Testis (tissue), 3 donors: Measurements from ENCODE around the gene APCDD1L. TPM values are rescaled to one million over a fixed set of nuclear protein-coding genes. Genes with fewer than 3 reads are reported as not detected.

Experiments
- DNase-seq: peaks from one replicate; pipeline ENCODE4 v3.0.0-alpha.2; 2019
- H3K27ac ChIP-seq, 2 donors: fragments of 200-600 bp; sonication (generic); one replicate each; pipeline ENCODE4 v1.5.1; 2019
- H3K27me3 ChIP-seq: fragments of 200-600 bp; sonication (generic); one replicate; pipeline ENCODE4 v1.5.1; 2019
- H3K36me3 ChIP-seq: fragments of 200-600 bp; sonication (generic); one replicate; pipeline ENCODE4 v1.5.1; 2017; ENCODE audit warnings: low read depth; ENCODE audit errors: missing control alignments
- H3K4me1 ChIP-seq: fragments of 200-600 bp; sonication (generic); one replicate; pipeline ENCODE4 v1.5.1; 2019
- H3K4me3 ChIP-seq, 2 donors: fragments of 200-600 bp; sonication (generic); one replicate each; pipeline ENCODE4 v1.5.1; 2017 to 2019
- H3K9me3 ChIP-seq: fragments of 200-600 bp; sonication (generic); one replicate; pipeline ENCODE4 v1.5.1; 2017
- POLR2A ChIP-seq: fragments of 450-650 bp; IDR thresholded peaks from one replicate; pipeline ENCODE4 v1.6.1; 2017; ENCODE audit warnings: antibody characterized with exemption, mild to moderate bottlenecking, moderate library complexity
- WGBS, 2 donors: methylation state at CpG; one replicate each; pipeline ENCODE4 v1.1.5; 2018; 5-methylcytosine and 5-hydroxymethylcytosine counted together
- intact Hi-C: fragments of 100-400 bp; cut with DNase I; formaldehyde crosslinking; loops from one replicate; pipeline ENCODE4 v1.15.1; 2023; ENCODE audit warnings: low total_unique reads
- polyA plus RNA-seq: library from polyadenylated mRNA; stranded (reverse); fragments of 350-450 nt; fragmentation: Illumina TruSeq; extraction: RNeasy Lipid Tissue Mini Kit (QIAGEN cat#74804); gene quantifications from one replicate; pipeline ENCODE4 v1.2.3, GENCODE V29; 2014; ENCODE audit warnings: low read depth, low replicate concordance; ENCODE audit not compliant: insufficient read depth
- total RNA-seq, 2 donors: library from RNA; depleted of rRNA; stranded (reverse); fragments of >200 nt; gene quantifications; one replicate each; pipeline ENCODE4 v1.2.3, GENCODE V29; 2016
- TF ChIP-seq, protein P1 (sequence below), 3 experiments: fragments of 450-650 bp in 2 of 3; fragments of 200-600 bp in 1 of 3; sonication (generic) in 1 of 3; IDR thresholded peaks; one replicate each; pipeline ENCODE4 v1.5.1; 2016 to 2019; ENCODE audit warnings: antibody characterized with exemption in 3 of 3, mild to moderate bottlenecking in 2 of 3, moderate library complexity in 1 of 3

Gene APCDD1L
- total and polyA plus RNA-seq, 3 donors from 2014 or later, result 0.12 to 0.20 TPM; not detected in 1

DNA sequence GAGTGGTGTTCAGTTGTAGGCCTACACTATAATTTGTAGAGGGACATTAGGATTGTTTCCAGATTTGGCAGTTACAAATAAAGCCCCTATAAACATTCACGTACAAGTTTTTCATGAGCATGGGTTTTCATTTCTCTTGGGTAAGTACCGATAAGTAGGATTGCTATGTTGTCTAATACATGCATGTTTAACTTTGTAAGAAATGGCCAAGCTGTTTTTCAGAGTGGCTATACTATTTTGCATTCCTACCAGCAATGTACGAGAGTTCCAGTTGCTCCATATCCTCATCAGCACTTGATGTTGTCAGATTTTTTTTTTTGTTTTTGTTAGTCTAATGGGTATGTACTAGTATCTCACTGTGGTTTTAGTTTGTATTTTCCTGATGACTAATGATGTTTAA lies 11.2 kb upstream of the APCDD1L start:
- Histone ChIP-seq H3K27ac (no peak overlapping the region), H3K4me3 (no peak overlapping the region), H3K4me1 (no peaks in the 10 kb centered on the region), H3K27me3 (no peaks in the 10 kb centered on the region), H3K36me3 (no peaks in the 10 kb centered on the region), H3K9me3 (no peaks in the 10 kb centered on the region)
- DNase-seq, result no peak
- TF ChIP-seq, protein P1, sequence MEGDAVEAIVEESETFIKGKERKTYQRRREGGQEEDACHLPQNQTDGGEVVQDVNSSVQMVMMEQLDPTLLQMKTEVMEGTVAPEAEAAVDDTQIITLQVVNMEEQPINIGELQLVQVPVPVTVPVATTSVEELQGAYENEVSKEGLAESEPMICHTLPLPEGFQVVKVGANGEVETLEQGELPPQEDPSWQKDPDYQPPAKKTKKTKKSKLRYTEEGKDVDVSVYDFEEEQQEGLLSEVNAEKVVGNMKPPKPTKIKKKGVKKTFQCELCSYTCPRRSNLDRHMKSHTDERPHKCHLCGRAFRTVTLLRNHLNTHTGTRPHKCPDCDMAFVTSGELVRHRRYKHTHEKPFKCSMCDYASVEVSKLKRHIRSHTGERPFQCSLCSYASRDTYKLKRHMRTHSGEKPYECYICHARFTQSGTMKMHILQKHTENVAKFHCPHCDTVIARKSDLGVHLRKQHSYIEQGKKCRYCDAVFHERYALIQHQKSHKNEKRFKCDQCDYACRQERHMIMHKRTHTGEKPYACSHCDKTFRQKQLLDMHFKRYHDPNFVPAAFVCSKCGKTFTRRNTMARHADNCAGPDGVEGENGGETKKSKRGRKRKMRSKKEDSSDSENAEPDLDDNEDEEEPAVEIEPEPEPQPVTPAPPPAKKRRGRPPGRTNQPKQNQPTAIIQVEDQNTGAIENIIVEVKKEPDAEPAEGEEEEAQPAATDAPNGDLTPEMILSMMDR (IDR thresholded peaks at IDR 0.05), result no peak
- no peak for TF ChIP-seq POLR2A
- WGBS, 2 donors, result 82 to 99% methylated on average over 3 of the region's 3 CpGs
- intact Hi-C loops, result no loop called here

DNA sequence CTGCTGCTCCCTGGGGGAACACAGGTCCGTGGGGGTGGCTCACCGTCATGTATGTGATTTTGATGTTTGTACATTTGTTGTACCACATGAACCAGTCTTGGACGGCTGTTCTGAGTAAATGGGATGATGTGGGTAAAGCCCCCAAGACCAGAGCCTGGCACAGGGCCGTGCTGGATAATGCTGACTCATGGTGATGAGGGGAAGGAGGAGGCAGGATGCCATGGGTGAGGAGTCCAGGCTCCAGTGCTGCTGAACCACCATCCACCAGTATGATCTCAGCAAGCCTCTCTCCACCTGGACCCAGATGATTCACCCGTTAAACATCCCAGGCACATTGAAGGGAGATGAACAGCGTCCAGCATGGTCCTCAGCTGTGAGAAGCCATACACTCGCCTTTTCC lies 9.6 kb upstream of the APCDD1L start:
- 81 to 86% methylated on average over 7 of the region's 7 CpGs for WGBS, 2 donors
- H3K4me1 ChIP-seq, result no peaks in the 10 kb centered on the region
- H3K4me3 ChIP-seq, result no peak overlapping the region
- H3K9me3 ChIP-seq, result no peaks in the 10 kb centered on the region
- intact Hi-C loops, result no loop called here
- H3K27me3 ChIP-seq, result no peaks in the 10 kb centered on the region
- no peak for DNase-seq
- no peaks in the 10 kb centered on the region for H3K36me3 ChIP-seq
- TF ChIP-seq POLR2A, result no peak
- TF ChIP-seq, protein P1 (IDR thresholded peaks at IDR 0.05), result no peak
- H3K27ac ChIP-seq, result no peak overlapping the region

DNA sequence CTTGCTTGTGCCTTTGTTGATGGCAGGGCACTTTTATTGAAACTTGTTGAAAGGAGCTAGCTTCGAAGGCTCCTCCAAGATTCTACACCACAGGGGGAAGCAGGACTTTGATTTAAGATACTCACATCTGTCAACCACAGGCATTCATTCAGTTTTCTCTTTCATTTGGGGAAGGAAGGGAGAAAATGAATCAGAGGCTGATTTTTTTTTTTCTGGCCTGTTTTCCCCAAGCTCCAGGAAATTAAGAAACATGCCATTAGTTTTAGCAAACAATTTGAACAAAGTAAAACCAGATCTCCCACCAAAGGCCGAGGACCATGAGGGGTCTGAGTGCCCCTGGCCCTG lies 8.7 kb upstream of the APCDD1L start:
- TF ChIP-seq, protein P1 (IDR thresholded peaks at IDR 0.05), result no peak
- TF ChIP-seq POLR2A, result no peak
- H3K4me3 ChIP-seq, result no peak overlapping the region
- intact Hi-C loops, result no loop called here
- no peak overlapping the region for H3K27ac ChIP-seq
- DNase-seq, result no peak
- no peaks in the 10 kb centered on the region for H3K27me3 ChIP-seq
- H3K9me3 ChIP-seq, result no peaks in the 10 kb centered on the region
- no peaks in the 10 kb centered on the region for H3K4me1 ChIP-seq
- WGBS, 2 donors, result 63 to 64% methylated on average over 2 of the region's 2 CpGs
- no peaks in the 10 kb centered on the region for H3K36me3 ChIP-seq

DNA sequence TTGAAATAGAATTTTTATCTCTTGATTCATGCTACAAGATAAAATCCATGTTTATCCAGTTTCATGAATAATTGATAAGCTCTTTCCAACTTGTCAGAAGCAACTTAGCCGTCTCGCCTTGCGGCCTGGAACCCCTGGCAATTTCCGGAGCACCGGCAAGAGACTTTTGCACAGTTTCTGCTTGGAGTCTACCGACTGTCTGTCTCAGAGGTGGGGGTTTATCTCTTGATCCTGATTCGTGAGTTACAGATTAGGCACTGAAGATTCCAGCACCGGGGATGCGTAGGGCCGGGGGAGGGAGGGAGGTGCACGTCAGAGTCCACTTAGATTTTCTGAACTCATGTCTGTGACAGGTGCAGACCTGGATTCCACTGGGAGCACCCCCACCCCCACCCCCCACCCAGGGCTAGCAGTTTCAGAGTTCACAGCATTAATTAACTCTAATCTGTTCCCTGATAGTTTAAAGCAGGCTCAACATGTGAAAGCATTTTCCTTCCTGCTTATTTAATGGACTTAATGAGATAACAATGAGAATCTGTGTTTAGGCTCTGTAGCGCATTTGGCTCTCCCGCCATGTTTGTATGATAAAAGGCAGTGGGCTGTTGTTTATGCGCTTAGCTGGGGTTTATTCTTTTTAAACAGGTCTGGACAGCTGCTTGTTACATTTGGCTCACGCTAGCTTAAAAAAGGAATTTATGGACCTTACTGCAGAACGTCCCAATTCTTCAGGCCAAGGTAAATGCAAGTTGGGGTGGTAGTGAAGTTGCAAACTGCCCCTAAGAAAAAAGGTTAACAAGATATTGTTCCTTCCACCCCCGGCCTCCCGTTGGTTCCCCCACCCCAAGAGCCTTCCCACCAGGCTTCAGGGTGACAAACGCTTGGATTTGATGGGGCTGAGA lies 8.1 kb upstream of the APCDD1L start:
- Histone ChIP-seq H3K9me3 (no peaks in the 10 kb centered on the region), H3K27ac (no peak overlapping the region), H3K4me1 (no peaks in the 10 kb centered on the region), H3K4me3 (no peak overlapping the region), H3K36me3 (no peaks in the 10 kb centered on the region), H3K27me3 (no peaks in the 10 kb centered on the region)
- WGBS, 2 donors, result 43 to 47% methylated on average over 19 of the region's 19 CpGs
- intact Hi-C loops, result no loop called here
- DNase-seq, result no peak
- no peak for TF ChIP-seq POLR2A
- TF ChIP-seq, protein P1 (IDR thresholded peaks at IDR 0.05), result no peak

DNA sequence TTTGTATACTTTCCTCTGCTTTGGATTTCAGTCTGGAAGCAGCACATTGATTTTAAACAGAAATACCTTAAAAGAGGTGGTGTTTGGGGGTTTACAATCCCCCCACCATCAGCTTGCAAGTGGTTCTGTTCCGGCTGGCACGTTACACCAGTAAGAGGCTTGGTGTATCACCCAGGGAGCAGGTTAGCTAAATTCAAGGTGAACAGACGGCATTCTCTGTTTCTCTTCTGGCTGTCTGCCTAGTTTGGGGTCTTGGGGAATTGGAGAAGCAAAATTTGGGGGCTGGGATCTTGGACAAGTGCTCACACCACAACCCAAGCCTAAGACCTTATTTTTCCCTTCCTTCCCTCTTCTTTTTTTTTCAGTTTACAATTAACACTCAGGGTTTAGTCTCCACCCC lies 7.5 kb upstream of the APCDD1L start:
- WGBS, 2 donors, result 46 to 47% methylated on average over 3 of the region's 3 CpGs
- no peak overlapping the region for H3K27ac ChIP-seq
- no peaks in the 10 kb centered on the region for H3K36me3 ChIP-seq
- TF ChIP-seq, protein P1 (IDR thresholded peaks at IDR 0.05), result no peak
- no peak for TF ChIP-seq POLR2A
- no peaks in the 10 kb centered on the region for H3K4me1 ChIP-seq
- H3K4me3 ChIP-seq, result no peak overlapping the region
- H3K27me3 ChIP-seq, result no peaks in the 10 kb centered on the region
- intact Hi-C loops, result no loop called here
- no peak for DNase-seq
- no peaks in the 10 kb centered on the region for H3K9me3 ChIP-seq
